OCI-LY7 (cell line): ENCODE results near the gene COPS9. TPM values are rescaled to one million over a fixed set of nuclear protein-coding genes. Genes with fewer than 3 reads are reported as not detected.

Experiments used
- BruUV-seq: library from RNA; stranded (reverse); fragments of 400-500 nt; replicated peaks from 2 replicates; lab custom pipeline; 2021; lab: Mats Ljungman, UMichigan
- CTCF ChIA-PET: fragments of 300-600 bp; sonication (Branson Sonifier 250); formaldehyde crosslinking; loops from one replicate; lab custom pipeline; 2022; ENCODE audit warnings: antibody characterized with exemption; ENCODE audit not compliant: unreplicated experiment; lab: Charles Lee
- POLR2A ChIA-PET: fragments of 300-600 bp; sonication (Branson Sonifier 250); formaldehyde crosslinking; loops from one replicate; lab custom pipeline; 2022; ENCODE audit warnings: antibody characterized with exemption; lab: Charles Lee
- DNase-seq: peaks from one replicate; pipeline ENCODE4 v3.0.0-alpha.2; 2015; ENCODE audit warnings: low spot score
- H2AFZ ChIP-seq: fragments of 200-600 bp; sonication (generic), shearing (Covaris generic); 2 replicates; pipeline ENCODE4 v1.6.1; 2014; ENCODE audit warnings: mild to moderate bottlenecking, antibody characterized with exemption, low read length, moderate library complexity
- H3K27ac ChIP-seq: fragments of 200-600 bp; sonication (generic); 2 replicates; pipeline ENCODE4 v1.5.1; 2014; ENCODE audit warnings: mixed run types, low read depth, mild to moderate bottlenecking, moderate library complexity, low read length, inconsistent platforms; ENCODE audit not compliant: poor library complexity, severe bottlenecking
- H3K36me3 ChIP-seq: fragments of 200-600 bp; sonication (generic); 2 replicates; pipeline ENCODE4 v1.6.1; 2014; ENCODE audit warnings: mild to moderate bottlenecking, antibody characterized with exemption, low read length, moderate library complexity, mixed read lengths; ENCODE audit not compliant: insufficient read depth
- H3K4me1 ChIP-seq: fragments of 200-600 bp; sonication (generic); 2 replicates; pipeline ENCODE4 v1.5.1; 2014; ENCODE audit warnings: mild to moderate bottlenecking, low read length; ENCODE audit not compliant: insufficient read depth, poor library complexity, severe bottlenecking
- H3K4me2 ChIP-seq: fragments of 200-600 bp; sonication (generic); 2 replicates; pipeline ENCODE4 v1.6.1; 2014; ENCODE audit warnings: mild to moderate bottlenecking, low read length
- H3K4me3 ChIP-seq: fragments of 200-600 bp; sonication (generic); 2 replicates; pipeline ENCODE4 v1.5.1; 2014; ENCODE audit warnings: mild to moderate bottlenecking, low read depth, low read length; ENCODE audit not compliant: poor library complexity, severe bottlenecking
- H3K79me2 ChIP-seq: fragments of 200-600 bp; sonication (generic); 2 replicates; pipeline ENCODE4 v1.6.1; 2016; ENCODE audit warnings: low read depth, mild to moderate bottlenecking, low read length, moderate library complexity, mixed read lengths; ENCODE audit not compliant: insufficient read depth
- H3K9me2 ChIP-seq: fragments of 200-600 bp; sonication (generic); 2 replicates; pipeline ENCODE4 v1.6.1; 2016; ENCODE audit warnings: mild to moderate bottlenecking, low read length, mixed read lengths; ENCODE audit not compliant: insufficient read depth
- H3K9me3 ChIP-seq: fragments of 200-600 bp; sonication (generic); 2 replicates; pipeline ENCODE4 v1.6.1; 2014; ENCODE audit warnings: mild to moderate bottlenecking, mixed run types, low read length, mixed read lengths
- H4K20me1 ChIP-seq: fragments of 200-600 bp; sonication (generic); 2 replicates; pipeline ENCODE4 v1.6.1; 2014; ENCODE audit warnings: mild to moderate bottlenecking, antibody characterized with exemption, low read length, moderate library complexity, mixed read lengths; ENCODE audit not compliant: insufficient read depth
- CTCF ChIP-seq: fragments of 200-600 bp; sonication (generic); conservative IDR thresholded peaks from 2 replicates; pipeline ENCODE4 v1.5.1; 2014; ENCODE audit warnings: mild to moderate bottlenecking, antibody characterized with exemption, low read length, moderate library complexity, mixed read lengths
- EZH2phosphoT487 ChIP-seq: fragments of 200-600 bp; sonication (generic); IDR thresholded peaks from 2 replicates; pipeline ENCODE4 v1.6.1; 2018; ENCODE audit warnings: low read depth, borderline replicate concordance, mild to moderate bottlenecking, mixed run types, antibody characterized with exemption, low read length, moderate library complexity, mixed read lengths
- intact Hi-C: fragments of 100-400 bp; cut with micrococcal nuclease; formaldehyde crosslinking; loops from one replicate; pipeline ENCODE4 v1.10.0; 2022; ENCODE audit not compliant: unreplicated experiment
- total RNA-seq, 2 experiments: library from RNA; depleted of rRNA in 1 of 2; stranded (reverse); fragments of >200 nt in 1 of 2; shearing (Covaris generic) in 1 of 2; gene quantifications; 2 replicates each; pipeline ENCODE4 v1.2.3, GENCODE V29; 2014 to 2022

Gene COPS9
- total RNA-seq, 2 experiments from 2014 or later = 106 to 159 TPM

GRCh38 chr2:240179186-240179815, 43.2 kb upstream of the COPS9 start:
- TF ChIP-seq CTCF = no peak
- no peak for TF ChIP-seq EZH2phosphoT487
- DNase-seq = no peak
- ChIA-PET POLR2A (interaction anchor here (0.6 kb wide), 1 partner anchor 141 kb away, joined by 7 read pairs; no protein-coding TSS in a partner anchor), CTCF (no interaction called here)
- no peak overlapping the region for H3K4me2 ChIP-seq
- no peak overlapping the region for H3K27ac ChIP-seq
- no peaks in the 10 kb centered on the region for H4K20me1 ChIP-seq
- H3K4me3 ChIP-seq = no peak overlapping the region
- H3K9me2 ChIP-seq = no peaks in the 10 kb centered on the region
- no peaks in the 10 kb centered on the region for H3K36me3 ChIP-seq
- no TSS peak for BruUV-seq
- no peak overlapping the region for H2AFZ ChIP-seq
- H3K9me3 ChIP-seq = no peaks in the 10 kb centered on the region
- no peaks in the 10 kb centered on the region for H3K79me2 ChIP-seq
- no peaks in the 10 kb centered on the region for H3K4me1 ChIP-seq
- intact Hi-C loops = no loop called here

GRCh38 chr2:240178564-240178963, 42.5 kb upstream of the COPS9 start:
- no peak overlapping the region for H3K4me2 ChIP-seq
- no peak for TF ChIP-seq EZH2phosphoT487
- 0 out of 2 replicates have a peak, but pooled peaks have one; percentile 25 for TF ChIP-seq CTCF
- no peaks in the 10 kb centered on the region for H3K4me1 ChIP-seq
- no peaks in the 10 kb centered on the region for H3K9me2 ChIP-seq
- no peak overlapping the region for H2AFZ ChIP-seq
- no peak overlapping the region for H3K27ac ChIP-seq
- H3K9me3 ChIP-seq = no peaks in the 10 kb centered on the region
- no peak overlapping the region for H3K4me3 ChIP-seq
- no peaks in the 10 kb centered on the region for H3K79me2 ChIP-seq
- DNase-seq = no peak
- no peaks in the 10 kb centered on the region for H3K36me3 ChIP-seq
- intact Hi-C loops = no loop called here
- H4K20me1 ChIP-seq = no peaks in the 10 kb centered on the region
- POLR2A ChIA-PET = no interaction called here
- no TSS peak for BruUV-seq
- CTCF ChIA-PET = no interaction called here

- CTCF ChIA-PET = no interaction called here
- POLR2A ChIA-PET = no interaction called here
Observed at GRCh38 chr2:240174496-240174895, 38.4 kb upstream of the COPS9 start.

More at GRCh38 chr2:240174496-240174895, 38.4 kb upstream of the COPS9 start:
- Histone ChIP-seq H3K9me3 (no peaks in the 10 kb centered on the region), H3K79me2 (no peaks in the 10 kb centered on the region), H3K27ac (no peak overlapping the region), H3K4me3 (no peak overlapping the region), H3K4me1 (no peaks in the 10 kb centered on the region), H3K9me2 (no peaks in the 10 kb centered on the region), H4K20me1 (no peaks in the 10 kb centered on the region), H3K36me3 (no peaks in the 10 kb centered on the region), H3K4me2 (no peak overlapping the region), H2AFZ (no peak overlapping the region)
- intact Hi-C loops = no loop called here
- TF ChIP-seq EZH2phosphoT487 (no peak), CTCF (no peak)
- DNase-seq = no peak
- BruUV-seq = no TSS peak
